ENCODE measurements around the gene SLK. TPM values are rescaled to one million over a fixed set of nuclear protein-coding genes. Genes with fewer than 3 reads are reported as not detected.

The SLK gene
- total RNA-seq, 1 experiment from 2014 or later: 39.1 TPM

- ChIA-PET CTCF (no interaction called here), POLR2A (ENCODE audit: low non-redundant PET) (no interaction called here)
- DNase-seq (ENCODE audit: low spot score): no peak
- intact Hi-C loops (cut with micrococcal nuclease; ENCODE audit: unreplicated experiment): no loop called here
- Histone ChIP-seq H3K4me3 (ENCODE audit: low read depth, low read length, poor library complexity, severe bottlenecking) (no peak overlapping the region), H3K36me3 (ENCODE audit: insufficient read depth, low read length, poor library complexity, severe bottlenecking) (no peaks in the 10 kb centered on the region), H3K9me3 (ENCODE audit: low read depth, low read length, poor library complexity, severe bottlenecking) (no peaks in the 10 kb centered on the region), H3K27ac (ENCODE audit: low read depth, low read length, poor library complexity, severe bottlenecking) (no peak overlapping the region), H3K27me3 (replicated peaks; ENCODE audit: insufficient read depth, low read depth, low read length, poor library complexity) (no peaks in the 10 kb centered on the region), H3K4me1 (ENCODE audit: insufficient read depth, low read length, poor library complexity, severe bottlenecking) (no peaks in the 10 kb centered on the region)
- no peak for TF ChIP-seq EZH2 (IDR thresholded peaks at IDR 0.05; ENCODE audit: borderline replicate concordance, low read depth, low read length, poor library complexity, severe bottlenecking)
- BruUV-seq (replicated peaks): no TSS peak
Measured at GRCh38 chr10:104053201-104053600, 86.3 kb downstream of the SLK start.

GRCh38 chr10:104054430-104054829 lies 87.5 kb downstream of the SLK start:
- H3K9me3 ChIP-seq (ENCODE audit: low read depth, low read length, poor library complexity, severe bottlenecking): no peaks in the 10 kb centered on the region
- no peaks in the 10 kb centered on the region for H3K4me1 ChIP-seq (ENCODE audit: insufficient read depth, low read length, poor library complexity, severe bottlenecking)
- BruUV-seq (replicated peaks): no TSS peak
- intact Hi-C loops (cut with micrococcal nuclease; ENCODE audit: unreplicated experiment): no loop called here
- DNase-seq (ENCODE audit: low spot score): no peak
- POLR2A ChIA-PET (ENCODE audit: low non-redundant PET): no interaction called here
- H3K4me3 ChIP-seq (ENCODE audit: low read depth, low read length, poor library complexity, severe bottlenecking): no peak overlapping the region
- H3K27me3 ChIP-seq (replicated peaks; ENCODE audit: insufficient read depth, low read depth, low read length, poor library complexity): no peaks in the 10 kb centered on the region
- CTCF ChIA-PET: interaction anchor here (0.5 kb wide), 1 partner anchor 206 kb away, joined by 10 read pairs; no protein-coding TSS in a partner anchor
- H3K36me3 ChIP-seq (ENCODE audit: insufficient read depth, low read length, poor library complexity, severe bottlenecking): no peaks in the 10 kb centered on the region
- H3K27ac ChIP-seq (ENCODE audit: low read depth, low read length, poor library complexity, severe bottlenecking): no peak overlapping the region
- TF ChIP-seq CTCF (conservative IDR thresholded peaks at IDR 0.05; ENCODE audit: low read depth, low read length): no peak
- TF ChIP-seq EZH2 (IDR thresholded peaks at IDR 0.05; ENCODE audit: borderline replicate concordance, low read depth, low read length, poor library complexity, severe bottlenecking): no peak

GRCh38 chr10:104056619-104057273 lies 89.8 kb downstream of the SLK start:
- intact Hi-C loops (cut with micrococcal nuclease; ENCODE audit: unreplicated experiment): no loop called here
- Histone ChIP-seq H3K27me3 (replicated peaks; ENCODE audit: insufficient read depth, low read depth, low read length, poor library complexity) (no peaks in the 10 kb centered on the region), H3K4me3 (ENCODE audit: low read depth, low read length, poor library complexity, severe bottlenecking) (no peak overlapping the region), H3K36me3 (ENCODE audit: insufficient read depth, low read length, poor library complexity, severe bottlenecking) (no peaks in the 10 kb centered on the region), H3K27ac (ENCODE audit: low read depth, low read length, poor library complexity, severe bottlenecking) (no peak overlapping the region), H3K4me1 (ENCODE audit: insufficient read depth, low read length, poor library complexity, severe bottlenecking) (no peaks in the 10 kb centered on the region), H3K9me3 (ENCODE audit: low read depth, low read length, poor library complexity, severe bottlenecking) (no peaks in the 10 kb centered on the region)
- DNase-seq (ENCODE audit: low spot score): no peak
- ChIA-PET POLR2A (ENCODE audit: low non-redundant PET) (no interaction called here), CTCF (no interaction called here)
- TF ChIP-seq EZH2 (IDR thresholded peaks at IDR 0.05; ENCODE audit: borderline replicate concordance, low read depth, low read length, poor library complexity, severe bottlenecking) (no peak), CTCF (conservative IDR thresholded peaks at IDR 0.05; ENCODE audit: low read depth, low read length) (no peak)
- BruUV-seq (replicated peaks): no TSS peak

- H3K9me3 ChIP-seq (ENCODE audit: low read depth, low read length, poor library complexity, severe bottlenecking): no peaks in the 10 kb centered on the region
- H3K36me3 ChIP-seq (ENCODE audit: insufficient read depth, low read length, poor library complexity, severe bottlenecking): no peaks in the 10 kb centered on the region
- no peak overlapping the region for H3K4me3 ChIP-seq (ENCODE audit: low read depth, low read length, poor library complexity, severe bottlenecking)
- no TSS peak for BruUV-seq (replicated peaks)
- H3K27ac ChIP-seq (ENCODE audit: low read depth, low read length, poor library complexity, severe bottlenecking): no peak overlapping the region
- no peak for TF ChIP-seq CTCF (conservative IDR thresholded peaks at IDR 0.05; ENCODE audit: low read depth, low read length)
- TF ChIP-seq EZH2 (IDR thresholded peaks at IDR 0.05; ENCODE audit: borderline replicate concordance, low read depth, low read length, poor library complexity, severe bottlenecking): no peak
- no peak for DNase-seq (ENCODE audit: low spot score)
- intact Hi-C loops (cut with micrococcal nuclease; ENCODE audit: unreplicated experiment): no loop called here
- ChIA-PET POLR2A (ENCODE audit: low non-redundant PET) (no interaction called here), CTCF (no interaction called here)
- no peaks in the 10 kb centered on the region for H3K27me3 ChIP-seq (replicated peaks; ENCODE audit: insufficient read depth, low read depth, low read length, poor library complexity)
- no peaks in the 10 kb centered on the region for H3K4me1 ChIP-seq (ENCODE audit: insufficient read depth, low read length, poor library complexity, severe bottlenecking)
Measured at GRCh38 chr10:104057717-104058116, 90.8 kb downstream of the SLK start.
